OCI-LY1 (cell line): ENCODE data around the gene ZNF697.
"Not testable (repeated sequence)": the region's sequence is repeated elsewhere in the genome, so short reads cannot be mapped to it uniquely, and the experiment has no call there.

ENCODE experiments used
- H2AFZ ChIP-seq: fragments of 200-600 bp; sonication (generic), shearing (Covaris generic); 2 replicates; pipeline ENCODE4 v1.6.0; 2014; ENCODE audit warnings: antibody characterized with exemption, mild to moderate bottlenecking, low read length
- H3F3A ChIP-seq: fragments of 200-600 bp; sonication (generic), shearing (Covaris generic); 2 replicates; pipeline ENCODE4 v1.6.0; 2014; ENCODE audit warnings: mild to moderate bottlenecking, antibody characterized with exemption, low read length, moderate library complexity; ENCODE audit not compliant: insufficient read depth
- H3K27ac ChIP-seq: fragments of 200-600 bp; sonication (generic); 2 replicates; pipeline ENCODE4 v1.5.1; 2014; ENCODE audit warnings: low read length, mixed run types, mild to moderate bottlenecking, low read depth; ENCODE audit not compliant: poor library complexity, severe bottlenecking
- H3K27me3 ChIP-seq: fragments of 200-600 bp; sonication (generic); 2 replicates; pipeline ENCODE4 v1.6.0; 2014; ENCODE audit warnings: antibody characterized with exemption, mild to moderate bottlenecking, low read length, moderate library complexity; ENCODE audit not compliant: insufficient read depth
- H3K36me3 ChIP-seq: fragments of 200-600 bp; sonication (generic); 2 replicates; pipeline ENCODE4 v1.6.1; 2014; ENCODE audit warnings: mild to moderate bottlenecking, antibody characterized with exemption, low read length, moderate library complexity, mixed read lengths; ENCODE audit not compliant: insufficient read depth
- H3K4me1 ChIP-seq: fragments of 200-600 bp; sonication (generic); 2 replicates; pipeline ENCODE4 v1.5.1; 2014; ENCODE audit warnings: mild to moderate bottlenecking, low read length, moderate library complexity; ENCODE audit not compliant: insufficient read depth, severe bottlenecking
- H3K4me2 ChIP-seq: fragments of 200-600 bp; sonication (generic), shearing (Covaris generic); 2 replicates; pipeline ENCODE4 v1.6.1; 2014; ENCODE audit warnings: low read length
- H3K4me3 ChIP-seq: fragments of 200-600 bp; sonication (generic); 2 replicates; pipeline ENCODE4 v1.5.1; 2014; ENCODE audit warnings: low read length, low read depth, mild to moderate bottlenecking, mixed read lengths; ENCODE audit not compliant: poor library complexity, severe bottlenecking
- H3K79me2 ChIP-seq: fragments of 200-600 bp; shearing (Covaris generic); 2 replicates; pipeline ENCODE4 v1.6.1; 2016; ENCODE audit warnings: mixed run types, low read length, mixed read lengths; ENCODE audit not compliant: insufficient read depth
- H3K9ac ChIP-seq: fragments of 200-600 bp; sonication (generic), shearing (Covaris generic); 2 replicates; pipeline ENCODE4 v1.6.1; 2014; ENCODE audit warnings: mild to moderate bottlenecking, low read length, mixed read lengths
- H3K9me2 ChIP-seq: fragments of 200-600 bp; sonication (generic), shearing (Covaris generic); 2 replicates; pipeline ENCODE4 v1.6.1; 2014; ENCODE audit warnings: low read depth, mild to moderate bottlenecking, low read length, mixed read lengths
- H3K9me3 ChIP-seq: fragments of 200-600 bp; shearing (Covaris generic); 2 replicates; pipeline ENCODE4 v1.6.1; 2014; ENCODE audit warnings: low read length, mixed read lengths
- H4K20me1 ChIP-seq: fragments of 200-600 bp; sonication (generic), shearing (Covaris generic); 2 replicates; pipeline ENCODE4 v1.6.0; 2016; ENCODE audit warnings: mild to moderate bottlenecking, low read length; ENCODE audit not compliant: insufficient read depth
- EZH2 ChIP-seq: fragments of 200-600 bp; sonication (generic), shearing (Covaris generic); IDR thresholded peaks from 2 replicates; pipeline ENCODE4 v1.8.0; 2017; ENCODE audit warnings: borderline replicate concordance, mixed run types, mild to moderate bottlenecking, antibody characterized with exemption, low read length, moderate library complexity, mixed read lengths
- TF ChIP-seq, protein P1 (sequence below): fragments of 200-600 bp; sonication (generic), shearing (Covaris generic); IDR thresholded peaks from 2 replicates; pipeline ENCODE4 v1.5.1; 2017; ENCODE audit warnings: mild to moderate bottlenecking, antibody characterized with exemption, low read length, moderate library complexity, mixed read lengths

Gene ZNF697

DNA sequence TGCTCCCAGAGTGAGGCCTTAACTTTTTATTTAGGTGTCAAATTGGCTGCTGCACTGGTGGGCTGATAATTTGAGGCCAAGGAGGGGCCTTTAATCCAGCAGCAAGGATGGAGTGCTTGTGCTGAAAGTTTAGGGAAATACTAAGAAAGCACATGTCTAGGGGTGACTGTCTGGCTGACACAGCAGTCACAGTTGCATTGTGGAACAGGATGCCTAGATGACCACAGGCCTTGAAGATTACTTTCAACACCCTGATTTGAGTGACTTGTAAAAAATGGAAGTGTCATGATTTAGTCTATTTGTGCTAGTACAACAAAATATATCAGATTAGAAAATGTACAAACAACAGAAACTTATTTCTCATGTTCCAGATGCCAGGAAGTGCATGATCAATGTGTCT lies 57.7 kb downstream of the ZNF697 start:
- H3K4me1 ChIP-seq: no peaks in the 10 kb centered on the region
- TF ChIP-seq, protein P1, sequence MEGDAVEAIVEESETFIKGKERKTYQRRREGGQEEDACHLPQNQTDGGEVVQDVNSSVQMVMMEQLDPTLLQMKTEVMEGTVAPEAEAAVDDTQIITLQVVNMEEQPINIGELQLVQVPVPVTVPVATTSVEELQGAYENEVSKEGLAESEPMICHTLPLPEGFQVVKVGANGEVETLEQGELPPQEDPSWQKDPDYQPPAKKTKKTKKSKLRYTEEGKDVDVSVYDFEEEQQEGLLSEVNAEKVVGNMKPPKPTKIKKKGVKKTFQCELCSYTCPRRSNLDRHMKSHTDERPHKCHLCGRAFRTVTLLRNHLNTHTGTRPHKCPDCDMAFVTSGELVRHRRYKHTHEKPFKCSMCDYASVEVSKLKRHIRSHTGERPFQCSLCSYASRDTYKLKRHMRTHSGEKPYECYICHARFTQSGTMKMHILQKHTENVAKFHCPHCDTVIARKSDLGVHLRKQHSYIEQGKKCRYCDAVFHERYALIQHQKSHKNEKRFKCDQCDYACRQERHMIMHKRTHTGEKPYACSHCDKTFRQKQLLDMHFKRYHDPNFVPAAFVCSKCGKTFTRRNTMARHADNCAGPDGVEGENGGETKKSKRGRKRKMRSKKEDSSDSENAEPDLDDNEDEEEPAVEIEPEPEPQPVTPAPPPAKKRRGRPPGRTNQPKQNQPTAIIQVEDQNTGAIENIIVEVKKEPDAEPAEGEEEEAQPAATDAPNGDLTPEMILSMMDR: no peak
- TF ChIP-seq EZH2: no peak
- no peaks in the 10 kb centered on the region for H3F3A ChIP-seq
- no peaks in the 10 kb centered on the region for H3K9me2 ChIP-seq
- no peak overlapping the region for H3K4me2 ChIP-seq
- no peak overlapping the region for H2AFZ ChIP-seq
- H3K27ac ChIP-seq: no peak overlapping the region
- no peaks in the 10 kb centered on the region for H3K27me3 ChIP-seq
- H3K79me2 ChIP-seq: no peaks in the 10 kb centered on the region
- no peaks in the 10 kb centered on the region for H3K9me3 ChIP-seq
- no peak overlapping the region for H3K9ac ChIP-seq
- no peaks in the 10 kb centered on the region for H3K36me3 ChIP-seq
- no peak overlapping the region for H3K4me3 ChIP-seq
- no peaks in the 10 kb centered on the region for H4K20me1 ChIP-seq

DNA sequence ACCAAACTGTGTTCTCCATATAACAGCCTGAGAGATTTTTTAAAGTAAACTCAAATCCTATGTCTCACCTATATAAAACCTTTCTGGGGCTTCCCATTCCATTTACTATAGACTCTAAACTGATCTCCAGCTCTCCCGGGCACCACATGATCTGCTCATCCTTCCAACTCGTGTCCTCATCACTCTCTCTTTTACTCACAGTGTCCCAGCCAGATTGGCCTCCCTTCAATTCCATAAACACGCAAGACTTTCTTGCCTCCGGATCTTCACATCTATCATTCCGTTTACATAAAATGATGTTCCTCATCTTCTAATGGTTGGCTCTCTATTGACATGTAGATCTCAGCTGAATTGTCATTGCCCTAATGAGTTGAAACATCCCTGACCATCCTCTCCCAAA lies 59.4 kb downstream of the ZNF697 start:
- Histone ChIP-seq H3K27ac (no peak overlapping the region), H3K9me2 (no peaks in the 10 kb centered on the region), H2AFZ (no peak overlapping the region), H3K27me3 (no peaks in the 10 kb centered on the region), H3K9ac (no peak overlapping the region), H3K4me2 (no peak overlapping the region), H3F3A (no peaks in the 10 kb centered on the region), H3K4me1 (no peaks in the 10 kb centered on the region), H3K36me3 (no peaks in the 10 kb centered on the region), H3K79me2 (no peaks in the 10 kb centered on the region), H4K20me1 (no peaks in the 10 kb centered on the region), H3K4me3 (no peak overlapping the region), H3K9me3 (no peaks in the 10 kb centered on the region)
- TF ChIP-seq, protein P1: no peak
- no peak for TF ChIP-seq EZH2

DNA sequence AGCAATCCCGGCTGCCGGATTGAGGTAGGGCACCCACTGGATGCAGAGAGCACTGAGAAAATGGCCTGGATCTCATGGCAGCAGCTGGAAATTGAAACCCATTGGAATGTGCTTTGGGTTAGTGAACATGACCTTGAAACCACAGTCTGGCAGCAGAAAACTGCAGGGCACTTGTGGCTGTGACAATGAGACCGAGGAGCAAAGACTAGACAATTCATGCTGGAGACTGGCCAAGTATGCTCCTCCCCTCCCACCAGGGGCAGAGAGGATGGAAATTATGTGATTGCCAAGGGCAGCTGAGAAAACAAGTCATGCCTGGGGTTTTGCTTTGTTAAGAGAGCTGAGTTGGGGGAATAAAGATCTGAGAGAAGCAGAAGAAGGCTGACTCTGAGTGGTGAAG lies 60.7 kb downstream of the ZNF697 start:
- no peaks in the 10 kb centered on the region for H4K20me1 ChIP-seq
- H3K9me2 ChIP-seq: no peaks in the 10 kb centered on the region
- H3K4me3 ChIP-seq: no peak overlapping the region
- no peak overlapping the region for H2AFZ ChIP-seq
- H3F3A ChIP-seq: no peaks in the 10 kb centered on the region
- no peaks in the 10 kb centered on the region for H3K36me3 ChIP-seq
- H3K27ac ChIP-seq: no peak overlapping the region
- H3K79me2 ChIP-seq: no peaks in the 10 kb centered on the region
- H3K9ac ChIP-seq: no peak overlapping the region
- H3K9me3 ChIP-seq: no peaks in the 10 kb centered on the region
- no peak overlapping the region for H3K4me2 ChIP-seq
- H3K4me1 ChIP-seq: no peaks in the 10 kb centered on the region
- H3K27me3 ChIP-seq: no peaks in the 10 kb centered on the region
- no peak for TF ChIP-seq EZH2
- TF ChIP-seq, protein P1: no peak

DNA sequence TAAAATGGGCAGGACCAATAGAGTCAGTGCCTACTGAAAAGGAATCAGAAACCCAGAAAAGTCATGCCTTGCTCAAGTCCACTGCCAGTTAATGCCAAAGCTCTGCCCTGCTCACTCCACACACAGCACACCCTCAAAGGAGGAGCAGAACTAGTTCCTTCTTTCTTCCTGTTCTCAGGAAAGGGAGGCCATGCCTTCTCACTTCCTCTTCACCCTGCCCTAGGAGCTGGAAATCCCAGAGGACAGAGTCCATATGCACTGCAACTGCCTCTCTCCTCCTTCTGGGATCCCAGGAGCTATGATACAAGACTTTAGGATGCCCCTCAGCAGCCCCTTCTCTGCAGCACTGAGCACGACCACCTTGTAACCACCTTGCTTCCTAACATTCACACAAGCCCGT lies 62.3 kb downstream of the ZNF697 start:
- not testable (repeated sequence) for H3K9ac ChIP-seq, H2AFZ ChIP-seq, H3K9me2 ChIP-seq, H3K9me3 ChIP-seq, H3K4me1 ChIP-seq, H3F3A ChIP-seq, H3K79me2 ChIP-seq, H3K27ac ChIP-seq, H3K4me3 ChIP-seq, H3K36me3 ChIP-seq, H4K20me1 ChIP-seq, H3K27me3 ChIP-seq, H3K4me2 ChIP-seq
